ENCODE measurements around the gene IL16.

IL16 gene

DNA sequence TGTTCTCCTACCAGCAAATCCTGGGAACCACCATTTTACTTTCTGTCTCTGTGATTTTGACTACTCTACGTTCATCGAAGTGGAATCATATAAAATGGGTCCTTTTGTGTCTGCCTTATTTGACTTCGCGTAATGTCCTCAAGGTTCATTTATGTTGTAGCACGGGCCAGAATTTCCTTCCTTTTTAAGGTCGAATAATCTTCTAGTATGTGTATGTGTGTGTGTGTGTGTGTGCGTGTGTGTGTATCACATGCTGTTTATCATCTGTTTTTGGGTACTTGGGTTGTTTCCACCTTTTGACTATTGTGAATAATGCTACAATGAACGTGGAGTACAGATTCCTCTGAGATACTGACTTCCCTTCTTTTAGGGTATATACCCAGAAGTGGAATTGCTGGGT, 91.9 kb downstream of the IL16 start:
- Histone ChIP-seq H3K4me3 (ENCODE audit: low read length) (no peak overlapping the region), H3K4me1 (ENCODE audit: control insufficient read depth, insufficient read depth, low read length) (peaks cover 8% of the 10 kb centered on the region)

DNA sequence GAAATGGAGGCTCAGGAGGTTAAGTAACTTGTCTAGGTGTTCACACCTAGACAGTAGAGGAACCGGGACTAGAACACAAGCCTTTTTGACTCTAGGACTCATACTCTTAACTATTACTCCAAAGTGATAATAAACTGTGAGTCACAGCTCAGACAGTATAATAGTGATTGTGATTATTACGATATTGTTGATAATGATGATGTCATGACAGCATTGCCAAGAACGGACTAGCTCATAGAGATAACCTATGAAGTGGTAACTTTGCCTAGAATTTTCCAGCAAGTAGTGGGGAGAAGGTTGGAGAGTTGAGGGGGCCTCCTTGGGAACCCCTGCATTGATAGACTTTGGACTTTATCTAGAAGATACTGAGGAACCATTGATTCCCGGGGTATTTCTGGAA, 93.2 kb downstream of the IL16 start:
- no peak overlapping the region for H3K9ac ChIP-seq (ENCODE audit: low read length)
- H3K36me3 ChIP-seq (ENCODE audit: control insufficient read depth, insufficient read depth, low read length, severe bottlenecking) = peaks cover 58% of the 10 kb centered on the region
- H3K9me3 ChIP-seq (ENCODE audit: control insufficient read depth, low read length) = no peaks in the 10 kb centered on the region
- peaks cover 8% of the 10 kb centered on the region for H3K4me1 ChIP-seq (ENCODE audit: control insufficient read depth, insufficient read depth, low read length)
- H3K4me3 ChIP-seq (ENCODE audit: low read length) = no peak overlapping the region
- H3K27me3 ChIP-seq (replicated peaks; ENCODE audit: control insufficient read depth, insufficient read depth, low read length) = no peaks in the 10 kb centered on the region
- no peak for DNase-seq (ENCODE audit: low read depth)

More for the DNA sequence above, 91.9 kb downstream of the IL16 start:
- H3K27me3 ChIP-seq (replicated peaks; ENCODE audit: control insufficient read depth, insufficient read depth, low read length) = no peaks in the 10 kb centered on the region
- no peak overlapping the region for H3K9ac ChIP-seq (ENCODE audit: low read length)
- no peak for DNase-seq (ENCODE audit: low read depth)
- peaks cover 54% of the 10 kb centered on the region for H3K36me3 ChIP-seq (ENCODE audit: control insufficient read depth, insufficient read depth, low read length, severe bottlenecking)
- H3K9me3 ChIP-seq (ENCODE audit: control insufficient read depth, low read length) = no peaks in the 10 kb centered on the region

DNA sequence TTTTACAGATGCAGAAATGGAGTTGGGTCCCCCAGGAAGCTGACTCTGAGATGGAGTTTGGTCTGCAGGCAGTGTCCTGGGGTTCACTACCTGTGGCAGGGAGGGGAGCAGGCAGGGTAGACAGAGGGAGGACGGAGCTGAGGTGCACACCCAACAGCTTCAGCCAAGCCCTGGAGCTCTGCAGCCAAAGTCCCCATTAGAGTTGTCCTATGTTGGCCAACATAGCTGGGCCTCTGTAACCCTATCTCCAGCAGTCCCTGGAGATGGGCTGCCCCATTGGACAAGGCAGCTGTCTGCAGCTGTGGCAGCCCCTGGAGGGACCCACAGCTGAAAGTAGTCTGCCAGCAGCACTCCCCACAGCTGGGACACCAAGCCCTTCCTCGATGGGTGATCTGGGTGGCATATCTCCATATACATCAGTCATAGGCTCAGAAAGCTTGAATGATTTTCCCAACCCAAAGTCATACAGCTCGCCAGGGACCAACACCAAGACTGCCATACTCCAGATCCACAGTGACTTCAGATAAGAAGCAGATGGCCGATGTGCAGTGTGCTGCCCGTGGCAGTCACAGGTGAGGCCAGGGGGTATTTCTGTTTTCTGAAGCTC, 95.3 kb downstream of the IL16 start:
- no peak overlapping the region for H3K4me3 ChIP-seq (ENCODE audit: low read length)
- no peaks in the 10 kb centered on the region for H3K27me3 ChIP-seq (replicated peaks; ENCODE audit: control insufficient read depth, insufficient read depth, low read length)
- H3K9ac ChIP-seq (ENCODE audit: low read length) = no peak overlapping the region
- no peaks in the 10 kb centered on the region for H3K9me3 ChIP-seq (ENCODE audit: control insufficient read depth, low read length)
- DNase-seq (ENCODE audit: low read depth) = no peak
- peaks cover 14% of the 10 kb centered on the region for H3K4me1 ChIP-seq (ENCODE audit: control insufficient read depth, insufficient read depth, low read length)
- peaks cover 48% of the 10 kb centered on the region for H3K36me3 ChIP-seq (ENCODE audit: control insufficient read depth, insufficient read depth, low read length, severe bottlenecking)

DNA sequence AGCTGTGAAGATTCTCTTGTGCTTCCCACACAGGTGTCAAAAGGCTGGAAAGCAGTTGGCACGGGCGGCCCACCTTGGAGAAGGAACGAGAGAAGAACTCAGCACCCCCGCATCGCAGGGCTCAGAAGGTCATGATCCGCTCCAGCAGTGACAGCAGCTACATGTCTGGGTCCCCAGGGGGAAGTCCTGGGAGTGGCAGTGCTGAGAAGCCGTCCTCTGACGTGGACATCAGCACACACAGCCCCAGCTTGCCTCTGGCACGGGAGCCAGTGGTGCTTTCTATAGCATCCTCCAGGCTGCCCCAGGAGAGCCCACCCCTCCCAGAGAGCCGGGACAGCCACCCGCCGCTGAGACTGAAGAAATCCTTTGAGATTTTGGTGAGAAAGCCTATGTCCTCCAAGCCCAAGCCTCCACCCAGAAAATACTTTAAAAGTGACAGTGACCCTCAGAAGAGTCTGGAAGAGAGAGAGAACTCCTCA, 95.9 kb downstream of the IL16 start:
- no peak for DNase-seq (ENCODE audit: low read depth)
- Histone ChIP-seq H3K27me3 (replicated peaks; ENCODE audit: control insufficient read depth, insufficient read depth, low read length) (no peaks in the 10 kb centered on the region), H3K9me3 (ENCODE audit: control insufficient read depth, low read length) (no peaks in the 10 kb centered on the region), H3K36me3 (ENCODE audit: control insufficient read depth, insufficient read depth, low read length, severe bottlenecking) (peaks cover 48% of the 10 kb centered on the region), H3K4me1 (ENCODE audit: control insufficient read depth, insufficient read depth, low read length) (peaks cover 17% of the 10 kb centered on the region), H3K4me3 (ENCODE audit: low read length) (no peak overlapping the region), H3K9ac (ENCODE audit: low read length) (no peak overlapping the region)

DNA sequence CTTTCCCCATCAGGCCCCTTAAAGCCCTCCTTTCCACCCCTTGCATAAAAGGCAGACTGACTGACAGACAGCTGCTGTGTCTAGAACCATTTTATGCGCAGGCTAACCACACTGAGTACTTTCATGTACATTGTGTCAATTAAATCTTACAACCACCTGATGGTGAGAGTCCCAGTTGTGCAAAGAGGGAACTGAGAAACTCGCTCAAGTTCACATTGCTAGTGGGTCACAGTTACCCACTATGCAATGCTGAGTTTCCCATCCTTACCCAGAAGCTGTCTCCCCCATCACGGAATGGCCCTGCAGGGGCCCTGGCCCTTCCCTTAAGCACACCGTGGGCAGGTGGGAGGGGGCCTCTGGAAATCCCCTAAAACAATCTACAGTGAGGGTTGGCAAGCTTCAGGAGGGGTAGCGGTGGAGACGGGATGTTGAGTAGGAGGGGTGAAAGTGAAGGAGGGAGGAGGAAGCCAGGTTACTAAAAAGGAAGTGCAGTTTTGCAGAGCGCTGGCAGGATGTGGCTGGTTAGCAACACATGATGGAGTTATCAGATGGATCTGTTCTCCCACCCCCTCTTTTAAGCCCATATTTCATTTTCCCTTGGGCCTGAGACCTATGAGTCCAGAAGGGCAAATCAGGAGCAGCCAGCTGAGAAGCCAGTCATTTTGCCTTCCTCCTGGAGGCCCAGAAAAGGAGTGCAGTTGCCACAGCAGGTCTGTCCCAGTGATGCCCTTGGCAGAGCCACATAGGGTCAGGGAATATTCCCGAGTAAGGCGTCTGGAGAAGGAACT, 97.2 kb downstream of the IL16 start:
- no peak for DNase-seq (ENCODE audit: low read depth)
- Histone ChIP-seq H3K4me1 (ENCODE audit: control insufficient read depth, insufficient read depth, low read length) (peaks cover 18% of the 10 kb centered on the region), H3K9me3 (ENCODE audit: control insufficient read depth, low read length) (no peaks in the 10 kb centered on the region), H3K9ac (ENCODE audit: low read length) (no peak overlapping the region), H3K27me3 (replicated peaks; ENCODE audit: control insufficient read depth, insufficient read depth, low read length) (no peaks in the 10 kb centered on the region), H3K4me3 (ENCODE audit: low read length) (no peak overlapping the region), H3K36me3 (ENCODE audit: control insufficient read depth, insufficient read depth, low read length, severe bottlenecking) (peaks cover 45% of the 10 kb centered on the region)

DNA sequence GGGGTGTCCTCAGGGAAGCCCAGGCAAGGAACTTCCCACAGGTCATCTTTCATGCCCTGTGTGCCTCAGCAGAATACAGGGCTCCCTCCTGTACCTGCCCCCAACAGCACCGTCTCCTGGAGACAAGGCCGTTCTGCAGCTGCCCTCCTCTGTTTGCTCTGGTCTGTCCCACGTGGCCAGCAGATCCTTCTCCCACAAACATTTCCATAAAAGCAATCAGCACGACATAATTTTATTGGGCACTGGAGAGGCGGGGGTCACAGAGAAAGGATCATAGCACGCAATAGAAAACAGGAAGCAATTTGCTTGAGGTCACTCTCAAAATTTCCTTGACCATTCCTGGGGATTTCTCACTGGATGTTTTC, 97.8 kb downstream of the IL16 start:
- Histone ChIP-seq H3K9me3 (ENCODE audit: control insufficient read depth, low read length) (no peaks in the 10 kb centered on the region), H3K36me3 (ENCODE audit: control insufficient read depth, insufficient read depth, low read length, severe bottlenecking) (peaks cover 50% of the 10 kb centered on the region), H3K27me3 (replicated peaks; ENCODE audit: control insufficient read depth, insufficient read depth, low read length) (no peaks in the 10 kb centered on the region), H3K4me1 (ENCODE audit: control insufficient read depth, insufficient read depth, low read length) (peaks cover 18% of the 10 kb centered on the region), H3K4me3 (ENCODE audit: low read length) (no peak overlapping the region), H3K9ac (ENCODE audit: low read length) (no peak overlapping the region)
- DNase-seq (ENCODE audit: low read depth) = no peak

DNA sequence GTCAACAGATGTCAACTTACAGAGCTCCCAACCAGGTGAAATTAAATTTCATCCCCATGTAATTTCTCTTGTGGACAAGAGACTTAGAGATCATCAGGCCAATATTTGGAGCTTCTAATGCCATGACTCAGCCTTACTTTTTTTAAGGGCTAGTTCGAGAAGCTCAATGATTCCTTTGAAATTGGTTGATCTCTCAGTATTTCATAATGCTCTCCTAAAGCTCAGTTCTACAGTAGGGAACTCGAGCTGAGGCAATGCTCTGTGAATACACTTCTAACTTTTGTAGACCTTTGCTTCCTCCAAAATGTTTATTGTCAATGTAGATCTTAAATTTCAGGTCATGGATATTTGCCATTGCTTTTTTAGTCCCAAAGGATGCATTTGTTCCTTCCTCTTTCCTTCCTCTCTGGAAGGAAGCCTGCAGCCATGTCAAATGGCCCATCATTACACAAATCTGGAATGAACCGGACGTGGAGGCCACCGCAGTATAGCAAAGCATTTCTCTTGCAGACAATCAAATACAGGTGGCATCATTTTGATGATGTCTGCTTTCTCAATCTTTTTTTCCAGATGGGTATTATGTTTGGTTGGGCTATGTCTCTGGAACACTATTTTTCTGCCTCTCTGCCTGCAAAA, 98.9 kb downstream of the IL16 start:
- Histone ChIP-seq H3K9ac (ENCODE audit: low read length) (no peak overlapping the region), H3K9me3 (ENCODE audit: control insufficient read depth, low read length) (no peaks in the 10 kb centered on the region), H3K4me3 (ENCODE audit: low read length) (no peak overlapping the region), H3K4me1 (ENCODE audit: control insufficient read depth, insufficient read depth, low read length) (peaks cover 18% of the 10 kb centered on the region), H3K36me3 (ENCODE audit: control insufficient read depth, insufficient read depth, low read length, severe bottlenecking) (peaks cover 48% of the 10 kb centered on the region), H3K27me3 (replicated peaks; ENCODE audit: control insufficient read depth, insufficient read depth, low read length) (no peaks in the 10 kb centered on the region)
- DNase-seq (ENCODE audit: low read depth) = peak; percentile 35

DNA sequence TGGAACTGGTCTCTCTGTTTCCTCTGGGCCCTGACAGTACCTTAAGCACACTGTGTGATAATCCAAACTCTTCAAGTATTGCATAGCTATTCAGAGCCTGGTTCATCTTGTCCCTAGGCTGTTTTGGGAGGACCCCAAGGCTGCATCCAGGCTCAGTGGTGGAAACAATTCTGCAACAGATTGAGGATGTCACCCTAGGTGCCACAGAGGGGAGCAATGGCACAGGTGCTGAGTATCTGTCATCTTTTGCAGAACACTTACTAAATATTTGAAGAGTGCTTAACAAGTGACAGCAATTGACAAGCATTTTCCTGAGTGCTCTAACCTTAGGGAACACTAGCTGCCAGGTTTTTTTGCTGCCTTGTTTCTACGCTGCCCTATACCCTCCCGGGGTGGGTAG, 99.5 kb downstream of the IL16 start:
- no peak overlapping the region for H3K9ac ChIP-seq (ENCODE audit: low read length)
- no peak for DNase-seq (ENCODE audit: low read depth)

DNA sequence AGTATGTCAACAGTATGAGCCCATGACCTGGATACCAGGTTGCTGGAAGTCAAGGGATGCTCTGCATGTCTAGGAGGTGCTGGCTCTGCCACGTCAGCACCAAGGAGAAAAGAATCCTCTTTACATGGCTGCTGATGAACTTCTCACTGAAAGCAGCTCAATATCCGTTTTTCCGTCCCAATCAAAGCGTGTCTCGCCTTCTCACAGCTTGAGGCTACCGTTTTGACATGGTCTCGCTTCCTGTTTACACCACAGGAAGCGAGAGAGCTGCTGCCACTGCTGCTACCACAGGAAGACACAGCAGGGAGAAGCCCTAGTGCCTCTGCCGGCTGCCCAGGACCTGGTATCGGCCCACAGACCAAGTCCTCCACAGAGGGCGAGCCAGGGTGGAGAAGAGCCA, 100.0 kb downstream of the IL16 start:
- peaks cover 49% of the 10 kb centered on the region for H3K36me3 ChIP-seq (ENCODE audit: control insufficient read depth, insufficient read depth, low read length, severe bottlenecking)
- DNase-seq (ENCODE audit: low read depth) = no peak
- peaks cover 11% of the 10 kb centered on the region for H3K4me1 ChIP-seq (ENCODE audit: control insufficient read depth, insufficient read depth, low read length)
- H3K9ac ChIP-seq (ENCODE audit: low read length) = no peak overlapping the region
- no peak overlapping the region for H3K4me3 ChIP-seq (ENCODE audit: low read length)
- H3K9me3 ChIP-seq (ENCODE audit: control insufficient read depth, low read length) = no peaks in the 10 kb centered on the region
- H3K27me3 ChIP-seq (replicated peaks; ENCODE audit: control insufficient read depth, insufficient read depth, low read length) = no peaks in the 10 kb centered on the region

More for the DNA sequence above, 99.5 kb downstream of the IL16 start:
- Histone ChIP-seq H3K36me3 (ENCODE audit: control insufficient read depth, insufficient read depth, low read length, severe bottlenecking) (peaks cover 45% of the 10 kb centered on the region), H3K27me3 (replicated peaks; ENCODE audit: control insufficient read depth, insufficient read depth, low read length) (no peaks in the 10 kb centered on the region), H3K9me3 (ENCODE audit: control insufficient read depth, low read length) (no peaks in the 10 kb centered on the region), H3K4me1 (ENCODE audit: control insufficient read depth, insufficient read depth, low read length) (peaks cover 16% of the 10 kb centered on the region), H3K4me3 (ENCODE audit: low read length) (no peak overlapping the region)

DNA sequence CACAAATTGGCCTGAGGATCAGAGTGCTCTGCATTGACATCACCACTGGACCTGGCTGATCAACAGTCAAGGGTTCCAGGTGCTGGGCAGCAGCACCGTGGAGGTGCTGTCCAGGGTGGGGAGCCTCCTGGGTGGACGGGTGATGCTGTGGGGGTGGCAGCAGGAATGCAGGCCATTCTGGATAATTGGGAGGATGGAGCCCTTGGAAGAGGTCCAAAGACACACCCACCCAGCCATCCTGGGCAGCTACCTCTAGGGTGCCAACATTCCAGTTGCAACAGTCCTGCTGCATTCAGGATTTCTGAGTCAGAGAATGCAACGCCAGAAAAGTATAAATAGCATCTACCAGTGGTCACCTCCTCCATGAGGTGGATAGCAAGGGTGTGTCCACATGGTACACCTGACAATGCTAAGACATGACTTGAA, 100.5 kb downstream of the IL16 start:
- Histone ChIP-seq H3K36me3 (ENCODE audit: control insufficient read depth, insufficient read depth, low read length, severe bottlenecking) (peaks cover 49% of the 10 kb centered on the region), H3K9me3 (ENCODE audit: control insufficient read depth, low read length) (no peaks in the 10 kb centered on the region), H3K27me3 (replicated peaks; ENCODE audit: control insufficient read depth, insufficient read depth, low read length) (no peaks in the 10 kb centered on the region), H3K9ac (ENCODE audit: low read length) (no peak overlapping the region), H3K4me1 (ENCODE audit: control insufficient read depth, insufficient read depth, low read length) (peaks cover 11% of the 10 kb centered on the region), H3K4me3 (ENCODE audit: low read length) (no peak overlapping the region)
- DNase-seq (ENCODE audit: low read depth) = peak; percentile 37
